HepG2 (cell line): Measurements from ENCODE around the gene PKLR. TPM values are rescaled to one million over a fixed set of nuclear protein-coding genes. Genes with fewer than 3 reads are reported as not detected.

ENCODE experiments used
- ATAC-seq: fragments of 200-7000 bp; cut with Tn5 transposase; 3 replicates; pipeline ENCODE4 v1.9.1; 2020; ENCODE audit warnings: mild to moderate bottlenecking, moderate library complexity
- BruUV-seq: library from RNA; stranded (reverse); fragments of 400-500 nt; replicated peaks from 2 replicates; lab custom pipeline; 2021; lab: Mats Ljungman, UMichigan
- CTCF ChIA-PET: fragments of 300-600 bp; formaldehyde crosslinking; extraction: SDS; loops from one replicate; lab custom pipeline; 2021; ENCODE audit warnings: low total read pairs, inconsistent platforms, low intra/inter-chr PET ratio; lab: Yijun Ruan, JAX
- POLR2A ChIA-PET: fragments of 350-600 bp; sonication (Branson Sonifier 250); formaldehyde crosslinking; loops from one replicate; lab custom pipeline; 2020; ENCODE audit warnings: antibody characterized with exemption, inconsistent platforms; lab: Yijun Ruan, JAX
- DNase-seq: peaks from one replicate; pipeline ENCODE4 v3.0.0-alpha.2; 2015; ENCODE audit warnings: low spot score
- FAIRE-seq: peaks from 3 replicates; lab custom pipeline; 2011; peaks lifted over from hg19 to GRCh38; lab: Jason Lieb, UNC
- H2AFZ ChIP-seq: one replicate; pipeline ENCODE4 v1.6.1; 2011; ENCODE audit warnings: low read length, inconsistent platforms
- H3K27ac ChIP-seq: fragments of 300-600 bp; 3 replicates; pipeline ENCODE4 v1.8.0; 2011; ENCODE audit warnings: mixed run types, mild to moderate bottlenecking, mixed read lengths, low read length, inconsistent platforms; ENCODE audit not compliant: insufficient read depth; ENCODE audit errors: extremely low read length
- H3K27me3 ChIP-seq, 2 experiments: fragments of 200-600 bp in 1 of 2; 2 replicates in 1 of 2; 3 replicates in 1 of 2; pipeline versions ENCODE4 v1.6.0 to v1.8.0; 2011; ENCODE audit warnings: low read length in 2 of 2, mild to moderate bottlenecking in 2 of 2, moderate library complexity in 2 of 2, inconsistent platforms in 1 of 2; ENCODE audit not compliant: insufficient read depth in 2 of 2, control insufficient read depth in 1 of 2
- H3K36me3 ChIP-seq, 2 experiments: fragments of 200-600 bp in 1 of 2; replicated peaks in 1 of 2; 2 replicates in 1 of 2; 3 replicates in 1 of 2; pipeline versions ENCODE4 v1.5.1 to v1.8.0; 2011; ENCODE audit warnings: low read length in 2 of 2, inconsistent platforms in 1 of 2; ENCODE audit not compliant: insufficient read depth in 2 of 2, control insufficient read depth in 1 of 2
- H3K4me1 ChIP-seq: 2 replicates; pipeline ENCODE4 v1.5.1; 2012; ENCODE audit warnings: low read length, inconsistent platforms; ENCODE audit not compliant: insufficient read depth
- H3K4me2 ChIP-seq: 2 replicates; pipeline ENCODE4 v1.6.0; 2011; ENCODE audit warnings: low read depth, low read length, inconsistent platforms
- H3K4me3 ChIP-seq, 3 experiments: fragments of 200-600 bp in 1 of 3; sonication (generic), shearing (Covaris generic) in 1 of 3; replicated peaks in 1 of 3; 2 replicates each; pipeline ENCODE4 v1.5.1; 2011 to 2016; ENCODE audit warnings: low read length in 3 of 3, inconsistent platforms in 2 of 3, low read depth in 2 of 3, mild to moderate bottlenecking in 2 of 3, control low read depth in 1 of 3, mixed read lengths in 1 of 3; ENCODE audit not compliant: insufficient read depth in 1 of 3
- H3K79me2 ChIP-seq: one replicate; pipeline ENCODE4 v1.6.1; 2011; ENCODE audit warnings: low read length, inconsistent platforms; ENCODE audit not compliant: insufficient read depth
- H3K9ac ChIP-seq: 2 replicates; pipeline ENCODE4 v1.6.0; 2011; ENCODE audit warnings: mild to moderate bottlenecking, low read depth, low read length, inconsistent platforms; ENCODE audit not compliant: insufficient read depth
- H3K9me3 ChIP-seq: 2 replicates; pipeline ENCODE4 v1.5.1; 2012; ENCODE audit warnings: mild to moderate bottlenecking, low read length
- H4K20me1 ChIP-seq: 2 replicates; pipeline ENCODE4 v1.6.0; 2011; ENCODE audit warnings: inconsistent platforms, mild to moderate bottlenecking, low read length, moderate library complexity; ENCODE audit not compliant: insufficient read depth
- AKAP8 ChIP-seq: sonication (generic); formaldehyde crosslinking; IDR thresholded peaks from 2 replicates; pipeline ENCODE4 v1.5.1; 2020; ENCODE audit warnings: mild to moderate bottlenecking, missing genetic modification reagents
- CHCHD3 ChIP-seq: sonication (generic); formaldehyde crosslinking; IDR thresholded peaks from 2 replicates; pipeline ENCODE4 v1.8.0; 2022; ENCODE audit warnings: mild to moderate bottlenecking, missing genetic modification reagents, moderate library complexity
- CHD4 ChIP-seq: fragments of 200-600 bp; sonication (generic); IDR thresholded peaks from 2 replicates; pipeline ENCODE4 v1.7.0; 2017; ENCODE audit warnings: mild to moderate bottlenecking, low read length, borderline replicate concordance
- DMAP1 ChIP-seq: IDR thresholded peaks from 2 replicates; pipeline ENCODE4 v1.6.1; 2016
- FOXK1 ChIP-seq: sonication (generic); formaldehyde crosslinking; IDR thresholded peaks from 2 replicates; pipeline ENCODE4 v1.4.0; 2020; ENCODE audit warnings: low read depth, missing genetic modification reagents, borderline replicate concordance
- NFKB2 ChIP-seq: sonication (generic); formaldehyde crosslinking; IDR thresholded peaks from 2 replicates; pipeline ENCODE4 v1.4.0; 2020; ENCODE audit warnings: missing genetic modification reagents, borderline replicate concordance
- SP4 ChIP-seq: sonication (generic); formaldehyde crosslinking; IDR thresholded peaks from 2 replicates; pipeline ENCODE4 v1.8.1; 2023; ENCODE audit warnings: mild to moderate bottlenecking, missing genetic modification reagents
- SRY ChIP-seq: sonication (generic); formaldehyde crosslinking; IDR thresholded peaks from 2 replicates; pipeline ENCODE4 v1.8.0; 2022; ENCODE audit warnings: mild to moderate bottlenecking, missing genetic modification reagents
- XBP1 ChIP-seq: sonication (generic); formaldehyde crosslinking; IDR thresholded peaks from 2 replicates; pipeline ENCODE4 v1.5.0; 2020; ENCODE audit warnings: missing genetic modification reagents
- ZNF34 ChIP-seq: sonication (generic); formaldehyde crosslinking; IDR thresholded peaks from 2 replicates; pipeline ENCODE4 v1.4.0; 2020; ENCODE audit warnings: mild to moderate bottlenecking, missing genetic modification reagents, borderline replicate concordance
- ZNF468 ChIP-seq: sonication (generic); formaldehyde crosslinking; IDR thresholded peaks from 2 replicates; pipeline ENCODE4 v1.8.0; 2022; ENCODE audit warnings: mild to moderate bottlenecking, moderate library complexity, missing genetic modification reagents
- ZNF564 ChIP-seq: sonication (generic); formaldehyde crosslinking; IDR thresholded peaks from 2 replicates; pipeline ENCODE4 v1.8.1; 2023; ENCODE audit warnings: mild to moderate bottlenecking, missing genetic modification reagents
- ZZZ3 ChIP-seq: sonication (generic); formaldehyde crosslinking; IDR thresholded peaks from 2 replicates; pipeline ENCODE4 v1.4.0; 2020; ENCODE audit warnings: missing genetic modification reagents, mild to moderate bottlenecking, borderline replicate concordance
- WGBS: methylation state at CpG from one replicate; pipeline ENCODE4 v1.1.6; 2017; ENCODE audit warnings: low lambda C conversion rate; 5-methylcytosine and 5-hydroxymethylcytosine counted together
- in situ Hi-C: cut with HindIII; loops from 2 replicates; pipeline ENCODE4 v1.10.0; 2017; ENCODE audit warnings: low pct_unique_long_range_greater_than_20kb; ENCODE audit not compliant: extremely low pct_ligation_motif_present
- intact Hi-C: fragments of 100-400 bp; cut with micrococcal nuclease; formaldehyde crosslinking; loops from one replicate; pipeline ENCODE4 v1.10.0; 2022; ENCODE audit not compliant: unreplicated experiment
- polyA plus RNA-seq, 8 experiments: library from polyadenylated mRNA; depleted of rRNA in 3 of 8; stranded (reverse) in 7 of 8; unstranded in 1 of 8; fragments of >200 nt; fragmentation: Illumina TruSeq in 4 of 8; extraction: Trizol in 4 of 8; gene quantifications; 2 replicates each; pipeline versions ENCODE4 v1.2.1 to v1.2.3, GENCODE V29; 2011 to 2016; ENCODE audit warnings: low read depth in 4 of 8, missing spikeins in 1 of 8, mixed read lengths in 1 of 8; ENCODE audit not compliant: insufficient read depth in 1 of 8
- total RNA-seq, 5 experiments: library from RNA; depleted of rRNA; stranded (reverse); fragments of >200 nt; fragmentation: Illumina TruSeq; extraction: Trizol; gene quantifications; 2 replicates each; pipeline ENCODE4 v1.2.3, GENCODE V29; 2016; ENCODE audit warnings: low read depth in 1 of 5
- TF ChIP-seq, protein P1 (sequence below): sonication (generic); formaldehyde crosslinking; IDR thresholded peaks from 2 replicates; pipeline ENCODE4 v1.5.1; 2020; ENCODE audit warnings: mild to moderate bottlenecking, missing genetic modification reagents, moderate library complexity
- TF ChIP-seq, protein P2 (sequence below), 2 experiments: sonication (generic) in 1 of 2; formaldehyde crosslinking in 1 of 2; IDR thresholded peaks; 2 replicates each; pipeline versions ENCODE4 v1.4.0 to v1.6.1; 2016 to 2020; ENCODE audit warnings: borderline replicate concordance in 1 of 2, low read depth in 1 of 2, mild to moderate bottlenecking in 1 of 2, missing genetic modification reagents in 1 of 2

PKLR gene
- total and polyA plus RNA-seq, 2 of the 13 experiments (the other 11 are each of a cell fraction or from before 2014, with no cell fraction given): 10.3 to 29.3 TPM

DNA sequence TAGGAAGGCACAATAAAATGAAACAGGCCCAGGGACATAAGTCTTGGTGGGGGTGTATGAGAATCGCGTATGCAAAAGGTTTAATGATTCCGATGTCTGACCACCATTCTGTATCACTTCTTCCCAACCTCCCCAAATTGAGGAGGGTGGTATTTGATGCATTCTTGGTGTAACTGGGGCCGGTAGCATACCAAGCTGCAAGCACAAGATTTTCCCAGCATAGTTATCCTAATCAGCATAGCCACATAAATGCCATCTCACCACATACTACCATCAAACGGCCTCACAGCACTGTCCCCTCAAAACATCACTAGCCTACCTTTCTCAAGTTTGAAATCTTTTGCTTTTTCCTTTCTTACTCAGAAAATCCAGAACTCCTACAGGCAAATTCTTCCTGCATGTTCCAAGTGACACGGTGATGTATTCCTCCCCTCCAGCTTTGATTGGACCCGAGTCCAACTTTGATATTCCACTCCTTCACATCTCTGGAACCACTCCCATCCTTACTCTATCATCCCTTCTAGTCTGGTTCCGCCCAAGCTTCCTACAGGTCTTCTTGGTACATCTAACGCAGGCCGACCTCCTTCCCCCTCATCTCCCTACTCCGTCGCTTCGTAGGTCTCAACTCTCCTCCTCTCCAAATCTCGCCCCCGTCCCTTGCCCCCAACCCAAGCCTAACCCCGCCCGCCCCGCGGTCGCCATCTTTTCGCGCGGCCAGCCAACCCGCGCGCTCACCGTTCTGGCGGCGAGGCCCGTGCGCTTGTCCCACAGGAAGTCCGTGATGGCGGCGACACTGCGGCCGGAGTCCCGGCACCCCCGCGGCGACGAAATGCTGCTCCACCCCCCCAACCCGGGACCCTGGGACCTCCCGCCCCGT, 28.5 kb downstream of the PKLR start:
- FAIRE-seq: no peak
- 6% methylated on average over 31 of the region's 44 CpGs for WGBS
- intact Hi-C loops: no loop called here
- TF ChIP-seq SRY (CRISPR knock-in tag) (no peak), CHD4 (no peak), FOXK1 (CRISPR knock-in tag) (no peak), ZNF468 (CRISPR knock-in tag) (no peak), CHCHD3 (CRISPR knock-in tag) (no peak), SP4 (CRISPR knock-in tag) (no peak), NFKB2 (no peak), ZNF564 (0 out of 2 replicates have a peak, but pooled peaks have one; percentile 57), ZNF34 (no peak), XBP1 (CRISPR knock-in tag) (no peak), DMAP1 (CRISPR knock-in tag) (peak; percentile 54; the same call in 1 of the 2 replicates), AKAP8 (CRISPR knock-in tag) (no peak), ZZZ3 (CRISPR knock-in tag) (no peak)
- TF ChIP-seq, protein P1, sequence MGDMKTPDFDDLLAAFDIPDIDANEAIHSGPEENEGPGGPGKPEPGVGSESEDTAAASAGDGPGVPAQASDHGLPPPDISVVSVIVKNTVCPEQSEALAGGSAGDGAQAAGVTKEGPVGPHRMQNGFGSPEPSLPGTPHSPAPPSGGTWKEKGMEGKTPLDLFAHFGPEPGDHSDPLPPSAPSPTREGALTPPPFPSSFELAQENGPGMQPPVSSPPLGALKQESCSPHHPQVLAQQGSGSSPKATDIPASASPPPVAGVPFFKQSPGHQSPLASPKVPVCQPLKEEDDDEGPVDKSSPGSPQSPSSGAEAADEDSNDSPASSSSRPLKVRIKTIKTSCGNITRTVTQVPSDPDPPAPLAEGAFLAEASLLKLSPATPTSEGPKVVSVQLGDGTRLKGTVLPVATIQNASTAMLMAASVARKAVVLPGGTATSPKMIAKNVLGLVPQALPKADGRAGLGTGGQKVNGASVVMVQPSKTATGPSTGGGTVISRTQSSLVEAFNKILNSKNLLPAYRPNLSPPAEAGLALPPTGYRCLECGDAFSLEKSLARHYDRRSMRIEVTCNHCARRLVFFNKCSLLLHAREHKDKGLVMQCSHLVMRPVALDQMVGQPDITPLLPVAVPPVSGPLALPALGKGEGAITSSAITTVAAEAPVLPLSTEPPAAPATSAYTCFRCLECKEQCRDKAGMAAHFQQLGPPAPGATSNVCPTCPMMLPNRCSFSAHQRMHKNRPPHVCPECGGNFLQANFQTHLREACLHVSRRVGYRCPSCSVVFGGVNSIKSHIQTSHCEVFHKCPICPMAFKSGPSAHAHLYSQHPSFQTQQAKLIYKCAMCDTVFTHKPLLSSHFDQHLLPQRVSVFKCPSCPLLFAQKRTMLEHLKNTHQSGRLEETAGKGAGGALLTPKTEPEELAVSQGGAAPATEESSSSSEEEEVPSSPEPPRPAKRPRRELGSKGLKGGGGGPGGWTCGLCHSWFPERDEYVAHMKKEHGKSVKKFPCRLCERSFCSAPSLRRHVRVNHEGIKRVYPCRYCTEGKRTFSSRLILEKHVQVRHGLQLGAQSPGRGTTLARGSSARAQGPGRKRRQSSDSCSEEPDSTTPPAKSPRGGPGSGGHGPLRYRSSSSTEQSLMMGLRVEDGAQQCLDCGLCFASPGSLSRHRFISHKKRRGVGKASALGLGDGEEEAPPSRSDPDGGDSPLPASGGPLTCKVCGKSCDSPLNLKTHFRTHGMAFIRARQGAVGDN (CRISPR knock-in tag): no peak
- TF ChIP-seq, protein P2, sequence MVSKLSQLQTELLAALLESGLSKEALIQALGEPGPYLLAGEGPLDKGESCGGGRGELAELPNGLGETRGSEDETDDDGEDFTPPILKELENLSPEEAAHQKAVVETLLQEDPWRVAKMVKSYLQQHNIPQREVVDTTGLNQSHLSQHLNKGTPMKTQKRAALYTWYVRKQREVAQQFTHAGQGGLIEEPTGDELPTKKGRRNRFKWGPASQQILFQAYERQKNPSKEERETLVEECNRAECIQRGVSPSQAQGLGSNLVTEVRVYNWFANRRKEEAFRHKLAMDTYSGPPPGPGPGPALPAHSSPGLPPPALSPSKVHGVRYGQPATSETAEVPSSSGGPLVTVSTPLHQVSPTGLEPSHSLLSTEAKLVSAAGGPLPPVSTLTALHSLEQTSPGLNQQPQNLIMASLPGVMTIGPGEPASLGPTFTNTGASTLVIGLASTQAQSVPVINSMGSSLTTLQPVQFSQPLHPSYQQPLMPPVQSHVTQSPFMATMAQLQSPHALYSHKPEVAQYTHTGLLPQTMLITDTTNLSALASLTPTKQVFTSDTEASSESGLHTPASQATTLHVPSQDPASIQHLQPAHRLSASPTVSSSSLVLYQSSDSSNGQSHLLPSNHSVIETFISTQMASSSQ (IDR thresholded peaks at IDR 0.05; ENCODE audit: low read depth): no peak
- TF ChIP-seq, protein P2 (CRISPR knock-in tag; IDR thresholded peaks at IDR 0.05; ENCODE audit: borderline replicate concordance): no peak

More for the DNA sequence above, 28.5 kb downstream of the PKLR start:
- ChIA-PET POLR2A (interaction anchor here (0.7 to 3.3 kb wide), 24 partner anchors 10 to 713 kb away, joined by 3 to 69 read pairs (median 4); partner anchors contain the start of genes ENTREP3, FDPS, GON4L and MTX1), CTCF (interaction anchor here (1.5 kb wide), 1 partner anchor 22 kb away, joined by 3 read pairs; no protein-coding TSS in a partner anchor)
- Histone ChIP-seq H3K4me3 (peak overlapping the region; percentile 83 to 92 (median 84)), H3K79me2 (peaks cover 28% of the 10 kb centered on the region), H2AFZ (no peak overlapping the region), H3K9ac (peak overlapping the region; percentile 77), H3K4me1 (peaks cover 47% of the 10 kb centered on the region), H3K27ac (peak overlapping the region; percentile 82), H3K36me3 (peaks cover 13 to 31% of the 10 kb centered on the region in 2 experiments), H3K4me2 (peak overlapping the region; percentile 87), H3K9me3 (no peaks in the 10 kb centered on the region), H3K27me3 (no peaks in the 10 kb centered on the region; a peak in 1 of 5 replicates), H4K20me1 (no peaks in the 10 kb centered on the region)
- TSS peak; percentile 78 for BruUV-seq
- ATAC-seq (peak; percentile 69), DNase-seq (peak; percentile 42)
- in situ Hi-C loops: no loop called here
